ENCODE measurements around the gene MYH16. TPM values are rescaled to one million over a fixed set of nuclear protein-coding genes. Genes with fewer than 3 reads are reported as not detected.

Gene MYH16
- total and polyA plus RNA-seq, 10 of the 15 experiments (the other 5 are each of a cell fraction or from before 2014, with no cell fraction given): 0.03 to 0.33 (median 0.04) TPM; not detected in 3

- no TSS peak for BruUV-seq (replicated peaks)
- ChIA-PET RAD21 (ENCODE audit: unreplicated experiment) (interaction anchor here (1.0 kb wide), 1 partner anchor 204 kb away, joined by 3 read pairs; no protein-coding TSS in a partner anchor), SMC1A (ENCODE audit: uncharacterized antibody, unreplicated experiment) (no interaction called here), POLR2A (no interaction called here), CTCF (no interaction called here)
- Histone ChIP-seq H3K4me1 (ENCODE audit: control insufficient read depth, insufficient read depth, low read length) (no peaks in the 10 kb centered on the region), H3K9me3 (replicated peaks; ENCODE audit: control insufficient read depth, insufficient read depth, low read length) (no peaks in the 10 kb centered on the region), H3K27me3 (replicated peaks in 1 of 2; ENCODE audit: control insufficient read depth in 2 of 2, insufficient read depth in 2 of 2, low read length in 1 of 2) (no peaks in the 10 kb centered on the region), H3K79me2 (ENCODE audit: control insufficient read depth, insufficient read depth, low read length) (no peaks in the 10 kb centered on the region), H3K27ac (ENCODE audit: control insufficient read depth, insufficient read depth) (no peak overlapping the region), H4K20me1 (ENCODE audit: control insufficient read depth, insufficient read depth) (no peaks in the 10 kb centered on the region), H3K9ac (ENCODE audit: control insufficient read depth, insufficient read depth, low read length) (no peak overlapping the region), H3K36me3 (ENCODE audit: control insufficient read depth in 2 of 2, insufficient read depth in 2 of 2, low read length in 1 of 2) (no peaks in the 10 kb centered on the region), H2AFZ (ENCODE audit: control insufficient read depth, low read depth, low read length) (no peak overlapping the region), H3K4me3 (no peak overlapping the region), H3K4me2 (ENCODE audit: control insufficient read depth, insufficient read depth) (no peak overlapping the region)
- FAIRE-seq (no peak), DNase-seq (ENCODE audit: low read depth, low spot score) (no peak), ATAC-seq (no peak)
- WGBS (ENCODE audit: insufficient coverage, insufficient replicate concordance, low lambda C conversion rate, missing lambda C conversion rate): 71% methylated on average over 4 of the region's 4 CpGs
- in situ Hi-C loops (cut with MboI) (no loop called here), intact Hi-C loops (cut with micrococcal nuclease; ENCODE audit: unreplicated experiment) (no loop called here)
- TF ChIP-seq TBL1XR1 (IDR thresholded peaks at IDR 0.05; ENCODE audit: low read depth, low read length) (no peak), ZNF274 (IDR thresholded peaks at IDR 0.05; ENCODE audit: insufficient read depth, insufficient read length) (no peak), SIN3A (IDR thresholded peaks at IDR 0.05; ENCODE audit: low read depth, low read length) (no peak), CHD4 (IDR thresholded peaks at IDR 0.05) (no peak), NFYB (IDR thresholded peaks at IDR 0.05; ENCODE audit: insufficient read depth, low read depth, low read length) (no peak), TAF1 (IDR thresholded peaks at IDR 0.05; ENCODE audit: borderline replicate concordance, low read depth, low read length) (no peak), SREBF2 (IDR thresholded peaks at IDR 0.05; ENCODE audit: low read length) (no peak), SPI1 (IDR thresholded peaks at IDR 0.05; ENCODE audit: borderline replicate concordance, insufficient read depth, low read depth, low read length) (no peak), ZNF207 (IDR thresholded peaks at IDR 0.05; ENCODE audit: borderline replicate concordance) (no peak), YBX1 (IDR thresholded peaks at IDR 0.05) (no peak)
- TF ChIP-seq, protein P1, sequence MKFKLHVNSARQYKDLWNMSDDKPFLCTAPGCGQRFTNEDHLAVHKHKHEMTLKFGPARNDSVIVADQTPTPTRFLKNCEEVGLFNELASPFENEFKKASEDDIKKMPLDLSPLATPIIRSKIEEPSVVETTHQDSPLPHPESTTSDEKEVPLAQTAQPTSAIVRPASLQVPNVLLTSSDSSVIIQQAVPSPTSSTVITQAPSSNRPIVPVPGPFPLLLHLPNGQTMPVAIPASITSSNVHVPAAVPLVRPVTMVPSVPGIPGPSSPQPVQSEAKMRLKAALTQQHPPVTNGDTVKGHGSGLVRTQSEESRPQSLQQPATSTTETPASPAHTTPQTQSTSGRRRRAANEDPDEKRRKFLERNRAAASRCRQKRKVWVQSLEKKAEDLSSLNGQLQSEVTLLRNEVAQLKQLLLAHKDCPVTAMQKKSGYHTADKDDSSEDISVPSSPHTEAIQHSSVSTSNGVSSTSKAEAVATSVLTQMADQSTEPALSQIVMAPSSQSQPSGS (IDR thresholded peaks at IDR 0.05; ENCODE audit: low read length): no peak
- TF ChIP-seq, protein P2, sequence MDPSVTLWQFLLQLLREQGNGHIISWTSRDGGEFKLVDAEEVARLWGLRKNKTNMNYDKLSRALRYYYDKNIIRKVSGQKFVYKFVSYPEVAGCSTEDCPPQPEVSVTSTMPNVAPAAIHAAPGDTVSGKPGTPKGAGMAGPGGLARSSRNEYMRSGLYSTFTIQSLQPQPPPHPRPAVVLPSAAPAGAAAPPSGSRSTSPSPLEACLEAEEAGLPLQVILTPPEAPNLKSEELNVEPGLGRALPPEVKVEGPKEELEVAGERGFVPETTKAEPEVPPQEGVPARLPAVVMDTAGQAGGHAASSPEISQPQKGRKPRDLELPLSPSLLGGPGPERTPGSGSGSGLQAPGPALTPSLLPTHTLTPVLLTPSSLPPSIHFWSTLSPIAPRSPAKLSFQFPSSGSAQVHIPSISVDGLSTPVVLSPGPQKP (IDR thresholded peaks at IDR 0.05; ENCODE audit: low read depth, low read length): no peak
These were observed 30.0 kb upstream of the MYH16 start for GRCh38 chr7:99242682-99243081.
